HepG2 (cell line): ENCODE results near the gene ANKRD65. TPM values are rescaled to one million over a fixed set of nuclear protein-coding genes. Genes with fewer than 3 reads are reported as not detected.
A peak's percentile ranks its signal among the peaks of the same experiment; 100 is the strongest.

Experiments
- ARID2 ChIP-seq: sonication (generic); formaldehyde crosslinking; IDR thresholded peaks from 2 replicates; pipeline ENCODE4 v1.8.1; 2022; ENCODE audit warnings: mild to moderate bottlenecking, missing genetic modification reagents, borderline replicate concordance
- HCFC1 ChIP-seq: fragments of 150-350 bp; IDR thresholded peaks from 2 replicates; pipeline ENCODE4 v1.6.1; 2014; ENCODE audit warnings: low read depth, low read length
- HHEX ChIP-seq: IDR thresholded peaks from 2 replicates; pipeline ENCODE4 v1.6.1; 2016; ENCODE audit warnings: control low read depth
- HOXD1 ChIP-seq: sonication (generic); formaldehyde crosslinking; IDR thresholded peaks from 2 replicates; pipeline ENCODE4 v1.5.0; 2020; ENCODE audit warnings: missing genetic modification reagents
- KAT7 ChIP-seq: IDR thresholded peaks from 2 replicates; pipeline ENCODE4 v1.6.1; 2018; ENCODE audit warnings: borderline replicate concordance, missing compliant biosample characterization
- MAZ ChIP-seq, 2 experiments: sonication (generic) in 1 of 2; formaldehyde crosslinking in 1 of 2; IDR thresholded peaks; 2 replicates each; pipeline versions ENCODE4 v1.5.0 to v1.6.1; 2012 to 2020; ENCODE audit warnings: low read depth in 2 of 2, mild to moderate bottlenecking in 2 of 2, borderline replicate concordance in 1 of 2, improper control_type of control experiment in 1 of 2, low read length in 1 of 2, missing genetic modification reagents in 1 of 2, moderate library complexity in 1 of 2
- NR3C1 ChIP-seq: sonication (generic); formaldehyde crosslinking; IDR thresholded peaks from 2 replicates; pipeline ENCODE4 v1.4.0; 2020; ENCODE audit warnings: missing genetic modification reagents
- SP1 ChIP-seq, 2 experiments: fragments of 450-650 bp in 1 of 2; sonication (generic) in 1 of 2; formaldehyde crosslinking in 1 of 2; IDR thresholded peaks; 2 replicates each; pipeline versions ENCODE4 v1.4.0 to v1.6.1; 2016 to 2020; ENCODE audit warnings: missing genetic modification reagents in 1 of 2
- SP2 ChIP-seq: sonication (generic); formaldehyde crosslinking; IDR thresholded peaks from 2 replicates; pipeline ENCODE4 v1.5.1; 2020; ENCODE audit warnings: mild to moderate bottlenecking, missing genetic modification reagents
- TBX3 ChIP-seq: fragments of 450-650 bp; IDR thresholded peaks from 2 replicates; pipeline ENCODE4 v1.6.1; 2017; ENCODE audit warnings: antibody characterized with exemption, mild to moderate bottlenecking, inconsistent platforms, borderline replicate concordance
- U2AF1 ChIP-seq: fragments of 200-400 bp; formaldehyde crosslinking; optimal IDR thresholded peaks from 2 replicates; pipeline ENCODE3; 2017; ENCODE audit warnings: mild to moderate bottlenecking, low read depth, low read length
- ZBTB42 ChIP-seq: sonication (generic); formaldehyde crosslinking; IDR thresholded peaks from 2 replicates; pipeline ENCODE4 v1.5.0; 2020; ENCODE audit warnings: mild to moderate bottlenecking, missing genetic modification reagents
- ZFP90 ChIP-seq: sonication (generic); formaldehyde crosslinking; IDR thresholded peaks from 2 replicates; pipeline ENCODE4 v1.8.0; 2022; ENCODE audit warnings: missing genetic modification reagents, mild to moderate bottlenecking, inconsistent platforms, borderline replicate concordance
- ZNF101 ChIP-seq: sonication (generic); formaldehyde crosslinking; IDR thresholded peaks from 2 replicates; pipeline ENCODE4 v1.4.0; 2020; ENCODE audit warnings: mild to moderate bottlenecking, low read depth, missing genetic modification reagents, borderline replicate concordance
- ZNF180 ChIP-seq: sonication (generic); formaldehyde crosslinking; IDR thresholded peaks from 2 replicates; pipeline ENCODE4 v1.4.0; 2020; ENCODE audit warnings: low read depth, missing genetic modification reagents, borderline replicate concordance
- ZNF577 ChIP-seq: sonication (generic); formaldehyde crosslinking; IDR thresholded peaks from 2 replicates; pipeline ENCODE4 v1.4.0; 2020; ENCODE audit warnings: mild to moderate bottlenecking, low read depth, missing genetic modification reagents, borderline replicate concordance
- polyA plus RNA-seq, 8 experiments: library from polyadenylated mRNA; depleted of rRNA in 3 of 8; stranded (reverse) in 7 of 8; unstranded in 1 of 8; fragments of >200 nt; fragmentation: Illumina TruSeq in 4 of 8; extraction: Trizol in 4 of 8; gene quantifications; 2 replicates each; pipeline versions ENCODE4 v1.2.1 to v1.2.3, GENCODE V29; 2011 to 2016; ENCODE audit warnings: low read depth in 4 of 8, missing spikeins in 1 of 8, mixed read lengths in 1 of 8; ENCODE audit not compliant: insufficient read depth in 1 of 8
- total RNA-seq, 5 experiments: library from RNA; depleted of rRNA; stranded (reverse); fragments of >200 nt; fragmentation: Illumina TruSeq; extraction: Trizol; gene quantifications; 2 replicates each; pipeline ENCODE4 v1.2.3, GENCODE V29; 2016; ENCODE audit warnings: low read depth in 1 of 5
- TF ChIP-seq, protein P1 (sequence below): sonication (generic); formaldehyde crosslinking; IDR thresholded peaks from 2 replicates; pipeline ENCODE4 v1.4.0; 2020; ENCODE audit warnings: missing genetic modification reagents
- TF ChIP-seq, protein P2 (sequence below), 2 experiments: sonication (generic) in 1 of 2; formaldehyde crosslinking in 1 of 2; IDR thresholded peaks; 2 replicates each; pipeline versions ENCODE4 v1.6.1 to v1.9.0; 2014 to 2022; ENCODE audit warnings: antibody characterized with exemption in 1 of 2, borderline replicate concordance in 1 of 2, inconsistent platforms in 1 of 2, low read depth in 1 of 2, missing genetic modification reagents in 1 of 2

ANKRD65 gene
- total and polyA plus RNA-seq, 2 of the 13 experiments (the other 11 are each of a cell fraction or from before 2014, with no cell fraction given) = 12.1 to 30.1 TPM

DNA sequence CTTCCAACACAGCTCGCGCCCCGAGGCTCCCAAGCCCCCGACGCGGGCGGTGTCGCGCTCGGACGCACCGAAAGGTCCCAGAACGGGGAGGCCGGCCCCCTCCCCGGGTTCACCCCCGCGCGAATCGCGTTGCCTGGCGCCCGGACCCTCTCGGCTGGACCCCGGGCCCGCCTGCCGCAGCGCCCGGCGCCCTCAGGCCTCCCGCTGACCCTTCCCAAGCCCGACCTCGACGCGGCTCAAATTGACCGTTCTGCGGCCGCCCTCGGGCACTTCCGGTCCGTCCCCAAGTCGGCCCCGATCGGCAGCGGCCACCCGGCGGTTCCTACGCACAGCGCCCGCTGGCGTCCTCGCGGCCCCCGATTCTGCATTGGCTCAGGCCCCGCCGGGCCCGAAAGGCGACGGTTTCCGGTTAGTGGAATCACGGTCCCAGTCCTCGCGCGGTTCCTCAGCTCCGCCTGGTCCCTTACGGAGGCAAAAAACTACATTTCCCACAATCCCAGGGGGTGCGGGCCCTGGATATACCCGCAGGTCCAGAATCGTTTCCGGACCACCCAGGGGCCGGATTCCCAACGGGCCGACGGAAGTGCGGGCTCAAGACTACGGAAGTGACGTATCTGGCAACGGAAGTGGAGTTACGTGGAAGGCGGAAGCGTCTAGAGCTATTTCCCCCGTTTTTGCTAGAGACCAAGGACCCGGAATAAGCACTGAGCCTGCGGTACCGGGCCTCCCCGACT, 46.0 kb downstream of the ANKRD65 start, which contains the start of gene AURKAIP1 (continued):
- TF ChIP-seq TBX3 = peak; percentile 12; the same call in 1 of the 2 replicates
- no peak for TF ChIP-seq ZNF180 (CRISPR knock-in tag)
- TF ChIP-seq ZNF101 (CRISPR knock-in tag) = no peak
- TF ChIP-seq SP2 (CRISPR knock-in tag) = peak; percentile 73
- TF ChIP-seq, protein P1, sequence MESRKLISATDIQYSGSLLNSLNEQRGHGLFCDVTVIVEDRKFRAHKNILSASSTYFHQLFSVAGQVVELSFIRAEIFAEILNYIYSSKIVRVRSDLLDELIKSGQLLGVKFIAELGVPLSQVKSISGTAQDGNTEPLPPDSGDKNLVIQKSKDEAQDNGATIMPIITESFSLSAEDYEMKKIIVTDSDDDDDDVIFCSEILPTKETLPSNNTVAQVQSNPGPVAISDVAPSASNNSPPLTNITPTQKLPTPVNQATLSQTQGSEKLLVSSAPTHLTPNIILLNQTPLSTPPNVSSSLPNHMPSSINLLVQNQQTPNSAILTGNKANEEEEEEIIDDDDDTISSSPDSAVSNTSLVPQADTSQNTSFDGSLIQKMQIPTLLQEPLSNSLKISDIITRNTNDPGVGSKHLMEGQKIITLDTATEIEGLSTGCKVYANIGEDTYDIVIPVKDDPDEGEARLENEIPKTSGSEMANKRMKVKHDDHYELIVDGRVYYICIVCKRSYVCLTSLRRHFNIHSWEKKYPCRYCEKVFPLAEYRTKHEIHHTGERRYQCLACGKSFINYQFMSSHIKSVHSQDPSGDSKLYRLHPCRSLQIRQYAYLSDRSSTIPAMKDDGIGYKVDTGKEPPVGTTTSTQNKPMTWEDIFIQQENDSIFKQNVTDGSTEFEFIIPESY (CRISPR knock-in tag) = peak; percentile 82
- TF ChIP-seq HHEX (CRISPR knock-in tag) = no peak
- TF ChIP-seq HOXD1 = peak; percentile 87
- peak; percentile 95 for TF ChIP-seq HCFC1
- TF ChIP-seq SP1 (IDR thresholded peaks at IDR 0.05) = no peak
- TF ChIP-seq SP1 (CRISPR knock-in tag; IDR thresholded peaks at IDR 0.05) = peak; percentile 93
- TF ChIP-seq ZFP90 (CRISPR knock-in tag) = no peak; the same call in 1 of the 2 replicates
- peak; percentile 98 for TF ChIP-seq MAZ (IDR thresholded peaks at IDR 0.05; ENCODE audit: borderline replicate concordance, low read depth, low read length)
- TF ChIP-seq MAZ (CRISPR knock-in tag; IDR thresholded peaks at IDR 0.05; ENCODE audit: low read depth) = peak; percentile 99
- peak; percentile 97; the same call in 1 of the 2 replicates for TF ChIP-seq KAT7
- no peak for TF ChIP-seq ZNF577 (CRISPR knock-in tag)
- TF ChIP-seq ZBTB42 (CRISPR knock-in tag) = peak; percentile 77; the same call in 1 of the 2 replicates
- TF ChIP-seq U2AF1 = peak; percentile 93
- TF ChIP-seq, protein P2, sequence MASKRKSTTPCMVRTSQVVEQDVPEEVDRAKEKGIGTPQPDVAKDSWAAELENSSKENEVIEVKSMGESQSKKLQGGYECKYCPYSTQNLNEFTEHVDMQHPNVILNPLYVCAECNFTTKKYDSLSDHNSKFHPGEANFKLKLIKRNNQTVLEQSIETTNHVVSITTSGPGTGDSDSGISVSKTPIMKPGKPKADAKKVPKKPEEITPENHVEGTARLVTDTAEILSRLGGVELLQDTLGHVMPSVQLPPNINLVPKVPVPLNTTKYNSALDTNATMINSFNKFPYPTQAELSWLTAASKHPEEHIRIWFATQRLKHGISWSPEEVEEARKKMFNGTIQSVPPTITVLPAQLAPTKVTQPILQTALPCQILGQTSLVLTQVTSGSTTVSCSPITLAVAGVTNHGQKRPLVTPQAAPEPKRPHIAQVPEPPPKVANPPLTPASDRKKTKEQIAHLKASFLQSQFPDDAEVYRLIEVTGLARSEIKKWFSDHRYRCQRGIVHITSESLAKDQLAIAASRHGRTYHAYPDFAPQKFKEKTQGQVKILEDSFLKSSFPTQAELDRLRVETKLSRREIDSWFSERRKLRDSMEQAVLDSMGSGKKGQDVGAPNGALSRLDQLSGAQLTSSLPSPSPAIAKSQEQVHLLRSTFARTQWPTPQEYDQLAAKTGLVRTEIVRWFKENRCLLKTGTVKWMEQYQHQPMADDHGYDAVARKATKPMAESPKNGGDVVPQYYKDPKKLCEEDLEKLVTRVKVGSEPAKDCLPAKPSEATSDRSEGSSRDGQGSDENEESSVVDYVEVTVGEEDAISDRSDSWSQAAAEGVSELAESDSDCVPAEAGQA (IDR thresholded peaks at IDR 0.05; ENCODE audit: low read depth) = peak; percentile 89
- TF ChIP-seq, protein P2 (CRISPR knock-in tag; IDR thresholded peaks at IDR 0.05; ENCODE audit: borderline replicate concordance) = no peak; the same call in none of the 2 replicates
- no peak for TF ChIP-seq NR3C1 (CRISPR knock-in tag)
- TF ChIP-seq ARID2 (CRISPR knock-in tag) = peak; percentile 22; the same call in 1 of the 2 replicates
